Astrocyte of the cerebellum (primary cell): ENCODE data around the gene CCDC71.
A peak's percentile ranks its signal among the peaks of the same experiment; 100 is the strongest.

Experiments used
- DNase-seq: peaks from one replicate; pipeline ENCODE4 v3.0.0-alpha.2; 2011; ENCODE audit warnings: low read depth
- H3K4me3 ChIP-seq: 2 replicates; pipeline ENCODE4 v1.5.1; 2011; ENCODE audit warnings: mild to moderate bottlenecking, low read depth, low read length, moderate library complexity
- CTCF ChIP-seq: IDR thresholded peaks from 2 replicates; pipeline ENCODE4 v1.5.1; 2012; ENCODE audit warnings: low read length, low read depth, moderate library complexity, mild to moderate bottlenecking; ENCODE audit errors: missing control alignments
- in situ Hi-C: cut with HindIII; loops from 2 replicates; pipeline ENCODE4 v1.10.0; 2017; ENCODE audit warnings: low sequenced_read_pairs

CCDC71 gene

GRCh38 chr3:49175530-49175929, 9.4 kb upstream of the CCDC71 start:
- DNase-seq = no peak
- TF ChIP-seq CTCF = no peak
- in situ Hi-C loops = no loop called here
- no peak overlapping the region for H3K4me3 ChIP-seq

GRCh38 chr3:49174397-49174985, 8.4 kb upstream of the CCDC71 start:
- in situ Hi-C loops = no loop called here
- no peak for TF ChIP-seq CTCF
- no peak overlapping the region for H3K4me3 ChIP-seq
- DNase-seq = no peak

- no peak overlapping the region for H3K4me3 ChIP-seq
- no peak for TF ChIP-seq CTCF
- DNase-seq = no peak
- in situ Hi-C loops = no loop called here
These were observed 7.7 kb upstream of the CCDC71 start for GRCh38 chr3:49173792-49174170.

- no peak overlapping the region for H3K4me3 ChIP-seq
- DNase-seq = no peak
- in situ Hi-C loops = no loop called here
- no peak for TF ChIP-seq CTCF
These were observed 7.1 kb upstream of the CCDC71 start for GRCh38 chr3:49173116-49173791.

GRCh38 chr3:49172551-49173041, 6.5 kb upstream of the CCDC71 start:
- TF ChIP-seq CTCF = no peak
- no peak for DNase-seq
- in situ Hi-C loops = no loop called here
- H3K4me3 ChIP-seq = peak overlapping the region; percentile 77

GRCh38 chr3:49171775-49172500, 5.8 kb upstream of the CCDC71 start:
- in situ Hi-C loops = no loop called here
- TF ChIP-seq CTCF = no peak
- DNase-seq = no peak
- peak overlapping the region; percentile 77 for H3K4me3 ChIP-seq
